Adrenal gland (tissue), 5 donors: ENCODE measurements around the gene ADAMTSL3.

Source experiments
- CTCF ChIP-seq, 6 experiments: fragments of 450-650 bp in 4 of 6; fragments of 200-600 bp in 2 of 6; sonication (generic) in 1 of 6; IDR thresholded peaks; 1 replicate in 5 of 6; 2 replicates in 1 of 6; pipeline versions ENCODE4 v1.5.1 to v1.8.0; 2016 to 2021; ENCODE audit warnings: antibody characterized with exemption in 6 of 6, mild to moderate bottlenecking in 2 of 6, moderate library complexity in 1 of 6
- POLR2A ChIP-seq, 2 donors: fragments of 450-650 bp; IDR thresholded peaks; one replicate each; pipeline ENCODE4 v1.6.1; 2017; ENCODE audit warnings: antibody characterized with exemption in 2 of 2, mild to moderate bottlenecking in 2 of 2, moderate library complexity in 1 of 2
- donor health status: DM: no; HTN: no; CAD: no.

- TF ChIP-seq CTCF (IDR thresholded peaks at IDR 0.05) (no peak), POLR2A (IDR thresholded peaks at IDR 0.05) (no peak)
Observed at GRCh38 chr15:83605111-83605945, 48.6 kb upstream of the ADAMTSL3 start.
